H1 (cell line): Measurements from ENCODE around the gene RPL18A. TPM values are rescaled to one million over a fixed set of nuclear protein-coding genes. Genes with fewer than 3 reads are reported as not detected.

Experiments used
- CTCF ChIA-PET: fragments of 300-600 bp; sonication (Branson Sonifier 250); formaldehyde crosslinking; loops from one replicate; lab custom pipeline; 2021; ENCODE audit not compliant: partially characterized antibody; lab: Charles Lee
- POLR2A ChIA-PET: fragments of 300-600 bp; sonication (Branson Sonifier 250); formaldehyde crosslinking; loops from one replicate; lab custom pipeline; 2021; ENCODE audit warnings: inconsistent platforms; ENCODE audit not compliant: partially characterized antibody; lab: Charles Lee
- DNase-seq, 2 experiments: peaks; one replicate each; pipeline versions ENCODE4 v3.0.0 to v3.0.0-alpha.2; 2010 to 2022; ENCODE audit warnings: low spot score in 2 of 2, low read depth in 1 of 2, mixed read lengths in 1 of 2
- FAIRE-seq: peaks from 2 replicates; lab custom pipeline; 2011; peaks lifted over from hg19 to GRCh38; lab: Jason Lieb, UNC
- H2AFZ ChIP-seq: 2 replicates; pipeline ENCODE4 v1.8.1; 2012; ENCODE audit warnings: low read length, inconsistent platforms
- H2AK5ac ChIP-seq: 2 replicates; pipeline ENCODE4 v1.6.1; 2013; ENCODE audit warnings: low read depth, low read length
- H2BK120ac ChIP-seq: replicated peaks from 2 replicates; pipeline ENCODE3; 2013; ENCODE audit warnings: low read depth, low read length, inconsistent platforms
- H2BK12ac ChIP-seq: 2 replicates; pipeline ENCODE4 v1.6.1; 2013; ENCODE audit warnings: low read depth, low read length
- H2BK15ac ChIP-seq: 2 replicates; pipeline ENCODE4 v1.6.1; 2013; ENCODE audit warnings: low read length
- H2BK20ac ChIP-seq: 2 replicates; pipeline ENCODE4 v1.6.1; 2013; ENCODE audit warnings: low read length
- H2BK5ac ChIP-seq: 2 replicates; pipeline ENCODE4 v1.6.1; 2013; ENCODE audit warnings: low read depth, low read length
- H3K14ac ChIP-seq: 2 replicates; pipeline ENCODE4 v1.6.1; 2013; ENCODE audit warnings: inconsistent platforms; ENCODE audit not compliant: insufficient read length
- H3K18ac ChIP-seq: 2 replicates; pipeline ENCODE4 v1.6.1; 2013; ENCODE audit warnings: low read length; ENCODE audit errors: extremely low read depth
- H3K23ac ChIP-seq: 2 replicates; pipeline ENCODE4 v1.6.1; 2013; ENCODE audit warnings: inconsistent platforms; ENCODE audit not compliant: insufficient read length
- H3K23me2 ChIP-seq: 2 replicates; pipeline ENCODE4 v1.6.1; 2013; ENCODE audit warnings: low read depth, low read length
- H3K27ac ChIP-seq: 2 replicates; pipeline ENCODE4 v1.6.1; 2011; ENCODE audit warnings: low read depth, low read length, inconsistent platforms
- H3K27me3 ChIP-seq, 4 experiments: replicated peaks in 1 of 4; 1 replicate in 1 of 4; 2 replicates in 3 of 4; pipeline versions ENCODE4 v1.6.1 to v1.8.1; 2011 to 2013; ENCODE audit warnings: low read length in 3 of 4, mild to moderate bottlenecking in 3 of 4, inconsistent platforms in 2 of 4, mixed read lengths in 2 of 4, moderate library complexity in 1 of 4; ENCODE audit not compliant: control insufficient read depth in 3 of 4, insufficient read depth in 3 of 4; ENCODE audit errors: extremely low read depth in 1 of 4
- H3K36me3 ChIP-seq, 4 experiments: 2 replicates each; pipeline versions ENCODE4 v1.6.1 to v1.8.1; 2011 to 2013; ENCODE audit warnings: mild to moderate bottlenecking in 4 of 4, low read length in 3 of 4, moderate library complexity in 2 of 4, control low read depth in 1 of 4, inconsistent platforms in 1 of 4; ENCODE audit not compliant: insufficient read depth in 4 of 4, control insufficient read depth in 2 of 4
- H3K4ac ChIP-seq: replicated peaks from 2 replicates; pipeline ENCODE3; 2013; ENCODE audit warnings: low read length, low read depth, mixed read lengths, inconsistent platforms; ENCODE audit not compliant: insufficient read length
- H3K4me1 ChIP-seq, 4 experiments: replicated peaks in 1 of 4; 1 replicate in 1 of 4; 2 replicates in 3 of 4; pipeline versions ENCODE4 v1.6.1 to v1.8.1; 2011 to 2013; ENCODE audit warnings: low read length in 3 of 4, inconsistent platforms in 2 of 4, mixed read lengths in 1 of 4; ENCODE audit not compliant: insufficient read depth in 4 of 4, control insufficient read depth in 3 of 4
- H3K4me2 ChIP-seq, 2 experiments: 2 replicates each; pipeline versions ENCODE4 v1.6.1 to v1.8.1; 2011 to 2013; ENCODE audit warnings: low read depth in 2 of 2, low read length in 2 of 2, control low read depth in 1 of 2, inconsistent platforms in 1 of 2, mild to moderate bottlenecking in 1 of 2; ENCODE audit not compliant: insufficient read depth in 1 of 2
- H3K4me3 ChIP-seq, 4 experiments: fragments of 200-600, 300-600 bp in 1 of 4; sonication (generic), shearing (Covaris generic), sonication (Bioruptor Twin) in 1 of 4; 2 replicates each; pipeline versions ENCODE4 v1.5.1 to v1.8.1; 2011 to 2016; ENCODE audit warnings: low read length in 4 of 4, low read depth in 3 of 4, control low read depth in 2 of 4, inconsistent platforms in 2 of 4, mild to moderate bottlenecking in 2 of 4, mixed read lengths in 1 of 4, moderate library complexity in 1 of 4; ENCODE audit not compliant: insufficient read depth in 2 of 4; ENCODE audit errors: extremely low read depth in 1 of 4
- H3K56ac ChIP-seq: replicated peaks from 2 replicates; pipeline ENCODE3; 2013; ENCODE audit warnings: low read depth, mild to moderate bottlenecking, mixed read lengths, low read length, inconsistent platforms; ENCODE audit not compliant: insufficient read length
- H3K79me1 ChIP-seq: 2 replicates; pipeline ENCODE4 v1.6.1; 2013; ENCODE audit warnings: low read depth, low read length, control low read depth
- H3K79me2 ChIP-seq, 2 experiments: 2 replicates each; pipeline versions ENCODE4 v1.6.1 to v1.8.1; 2012 to 2013; ENCODE audit warnings: low read length in 2 of 2, mild to moderate bottlenecking in 2 of 2, inconsistent platforms in 1 of 2; ENCODE audit not compliant: insufficient read depth in 2 of 2, control insufficient read depth in 1 of 2
- H3K9ac ChIP-seq, 4 experiments: replicated peaks in 1 of 4; 1 replicate in 1 of 4; 2 replicates in 3 of 4; pipeline versions ENCODE4 v1.6.1 to v1.8.1; 2011 to 2013; ENCODE audit warnings: low read depth in 3 of 4, low read length in 3 of 4, control low read depth in 2 of 4, mild to moderate bottlenecking in 2 of 4, moderate library complexity in 2 of 4, inconsistent platforms in 1 of 4; ENCODE audit errors: extremely low read depth in 1 of 4
- H3K9me3 ChIP-seq, 2 experiments: 2 replicates each; pipeline versions ENCODE4 v1.6.1 to v1.8.1; 2012 to 2013; ENCODE audit warnings: mild to moderate bottlenecking in 2 of 2, moderate library complexity in 2 of 2, control low read depth in 1 of 2, inconsistent platforms in 1 of 2, low read depth in 1 of 2, low read length in 1 of 2, mixed read lengths in 1 of 2; ENCODE audit not compliant: insufficient read depth in 2 of 2
- H4K20me1 ChIP-seq, 2 experiments: replicated peaks in 1 of 2; 2 replicates each; pipeline versions ENCODE3 to v1.8.1; 2011 to 2013; ENCODE audit warnings: inconsistent platforms in 2 of 2, low read length in 2 of 2, mild to moderate bottlenecking in 1 of 2; ENCODE audit not compliant: insufficient read depth in 2 of 2, control insufficient read depth in 1 of 2
- H4K5ac ChIP-seq: 2 replicates; pipeline ENCODE4 v1.6.1; 2013; ENCODE audit warnings: low read length, low read depth, mixed read lengths, inconsistent platforms; ENCODE audit not compliant: insufficient read length
- H4K8ac ChIP-seq: 2 replicates; pipeline ENCODE4 v1.8.0; 2013; ENCODE audit warnings: mild to moderate bottlenecking, moderate library complexity, low read length, inconsistent platforms; ENCODE audit not compliant: insufficient read depth; ENCODE audit errors: extremely low read depth
- H4K91ac ChIP-seq: replicated peaks from 2 replicates; pipeline ENCODE3; 2013; ENCODE audit warnings: low read length, mixed read lengths, inconsistent platforms; ENCODE audit not compliant: insufficient read length
- EP300 ChIP-seq, 2 experiments: IDR thresholded peaks; 1 replicate in 1 of 2; 2 replicates in 1 of 2; pipeline ENCODE4 v1.6.1; 2011 to 2012; ENCODE audit warnings: low read depth in 2 of 2, low read length in 2 of 2, mild to moderate bottlenecking in 2 of 2, borderline replicate concordance in 1 of 2, inconsistent platforms in 1 of 2, moderate library complexity in 1 of 2
- GABPA ChIP-seq: IDR thresholded peaks from 2 replicates; pipeline ENCODE4 v1.6.1; 2011; ENCODE audit warnings: mild to moderate bottlenecking, low read length, moderate library complexity, borderline replicate concordance; ENCODE audit not compliant: insufficient read depth
- JUND ChIP-seq: IDR thresholded peaks from 2 replicates; pipeline ENCODE4 v1.6.1; 2011; ENCODE audit warnings: mild to moderate bottlenecking, improper control_type of control experiment, low read length
- NANOG ChIP-seq: IDR thresholded peaks from 2 replicates; pipeline ENCODE4 v1.6.1; 2011; ENCODE audit warnings: low read length, low read depth, mild to moderate bottlenecking, inconsistent platforms; ENCODE audit not compliant: insufficient read depth, poor library complexity, severe bottlenecking
- NRF1 ChIP-seq: IDR thresholded peaks from 2 replicates; pipeline ENCODE4 v1.6.1; 2011; ENCODE audit warnings: mild to moderate bottlenecking, low read depth, low read length, improper control_type of control experiment
- TAF7 ChIP-seq: optimal IDR thresholded peaks from 2 replicates; pipeline ENCODE3; 2011; ENCODE audit warnings: low read depth, mild to moderate bottlenecking, inconsistent platforms, low read length, moderate library complexity, borderline replicate concordance
- WGBS, 2 experiments: shearing (Covaris generic) in 1 of 2; methylation state at CpG; one replicate each; pipeline versions ENCODE4 v1.1.6 to v1.1.7; 2013 to 2015; ENCODE audit warnings: low lambda C conversion rate in 2 of 2, mixed read lengths in 2 of 2, inconsistent platforms in 1 of 2, low coverage in 1 of 2, missing lambda C conversion rate in 1 of 2; ENCODE audit not compliant: insufficient replicate concordance in 2 of 2, insufficient coverage in 1 of 2, insufficient read length in 1 of 2; ENCODE audit errors: extremely low coverage in 1 of 2, missing lambda C conversion rate in 1 of 2; 5-methylcytosine and 5-hydroxymethylcytosine counted together
- polyA plus RNA-seq, 7 experiments: library from polyadenylated mRNA; depleted of rRNA in 3 of 7; stranded (reverse) in 5 of 7; unstranded in 2 of 7; fragments of >200 nt in 5 of 7; fragments of 200-250 nt in 2 of 7; gene quantifications; 1 replicate in 5 of 7; 2 replicates in 1 of 7; 4 replicates in 1 of 7; pipeline versions ENCODE4 v1.2.1 to v1.2.3, GENCODE V29; 2011 to 2013; ENCODE audit warnings: missing spikeins in 2 of 7, mixed read lengths in 2 of 7
- total RNA-seq: library from RNA; stranded (reverse); fragmentation: NEBNext Ultra II Directional; extraction: Animal tissue kit (Norgen Biotek cat#: 25700); gene quantifications from 2 replicates; pipeline ENCODE4 v1.2.1, GENCODE V29; 2021
- TF ChIP-seq, protein P1 (sequence below): IDR thresholded peaks from 2 replicates; pipeline ENCODE4 v1.6.1; 2012; ENCODE audit warnings: inconsistent platforms
- TF ChIP-seq, protein P2 (sequence below): IDR thresholded peaks from 2 replicates; pipeline ENCODE4 v1.6.1; 2012; ENCODE audit warnings: low read length, inconsistent platforms

The RPL18A gene
- total and polyA plus RNA-seq, 2 of the 8 experiments (the other 6 are each of a cell fraction or from before 2014, with no cell fraction given), result 2,749 to 3,938 TPM

DNA sequence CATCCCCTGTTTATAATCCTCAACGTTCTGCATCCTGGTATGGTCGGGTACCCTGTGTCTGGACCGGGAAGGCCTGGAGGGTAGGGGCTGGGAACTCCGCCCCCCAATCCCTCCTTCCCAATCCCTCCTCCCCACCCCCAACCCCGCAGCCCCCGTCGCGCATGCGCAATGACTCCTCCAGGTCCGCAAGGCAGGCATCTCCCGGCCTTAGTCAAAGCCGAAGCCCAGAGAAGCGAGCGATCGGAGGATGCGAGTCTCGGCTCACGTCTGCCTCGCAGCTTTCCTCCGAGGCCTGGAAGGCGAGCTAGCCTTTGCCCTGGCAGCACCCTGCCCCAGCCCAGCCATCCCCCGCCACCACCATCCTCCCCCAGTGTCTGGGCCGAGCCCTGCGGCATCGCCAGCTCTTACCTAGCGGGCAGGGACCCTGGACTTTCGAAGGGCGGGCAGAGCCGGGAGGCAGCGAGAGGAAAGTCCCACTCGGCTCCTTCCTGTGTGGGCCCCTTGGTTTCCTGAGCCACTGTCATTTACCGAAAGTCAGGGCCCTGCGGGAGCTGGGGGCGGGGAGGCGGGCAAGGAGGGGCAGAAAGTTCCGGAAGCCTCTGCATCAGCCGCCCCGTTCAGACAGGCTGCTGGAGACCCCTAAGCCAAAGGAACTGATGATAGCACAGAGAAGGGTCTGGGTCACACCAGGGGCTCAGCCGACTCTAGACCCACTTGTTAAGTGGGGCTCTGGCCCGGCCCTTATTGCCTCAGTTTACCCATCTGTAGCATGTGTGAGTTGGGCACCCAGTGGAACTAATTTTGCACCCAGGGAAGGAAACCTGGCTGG lies 12.0 kb upstream of the RPL18A start, which contains the start of gene JAK3:
Gene JAK3, minus strand, starts transcription at position 445 of the 829 bp plus-strand sequence. CDS start 3,565 bp downstream, outside the sequence.
- H2BK120ac ChIP-seq, result no peak within 1 kb of the TSS
- H3K4me1 ChIP-seq, result peaks cover 0 to 8% (median under 1%) of the 10 kb centered on the region in 4 experiments; a peak in 4 of 7 replicates
- H3K9ac ChIP-seq, result no peak within 1 kb of the TSS; a peak in 1 of 7 replicates
- H4K20me1 ChIP-seq, result no peaks in the 10 kb centered on the region
- peak within 1 kb of the TSS; percentile 61; the same call in 1 of the 2 replicates for H2BK20ac ChIP-seq
- peak within 1 kb of the TSS; percentile 42 to 65; a peak in 3 of 4 replicates for H3K4me2 ChIP-seq
- H2AK5ac ChIP-seq, result no peak within 1 kb of the TSS
- no peak within 1 kb of the TSS for H2AFZ ChIP-seq
- H2BK15ac ChIP-seq, result no peak within 1 kb of the TSS
- 0 out of 2 replicates have a peak within 1 kb of the TSS, but pooled peaks have one; percentile 44 for H2BK5ac ChIP-seq
- no peak within 1 kb of the TSS for H3K27ac ChIP-seq
- H3K18ac ChIP-seq, result peak within 1 kb of the TSS; percentile 62
- no peaks in the 10 kb centered on the region for H3K79me1 ChIP-seq
- peak within 1 kb of the TSS; percentile 77 for H3K4ac ChIP-seq
- peak within 1 kb of the TSS; percentile 39; the same call in 1 of the 2 replicates for H2BK12ac ChIP-seq
- no peak within 1 kb of the TSS for H3K23ac ChIP-seq
- no peak within 1 kb of the TSS for H3K14ac ChIP-seq
- H4K8ac ChIP-seq, result peak within 1 kb of the TSS; percentile 77
- peak within 1 kb of the TSS; percentile 36 for H4K5ac ChIP-seq
- ChIA-PET CTCF (interaction anchor here (1.1 to 2.2 kb wide), 5 partner anchors 12 to 73 kb away, joined by 3 to 6 read pairs (median 4); partner anchors contain the start of genes RPL18A and SLC5A5), POLR2A (interaction anchor here (1.3 to 12.1 kb wide), 2 partner anchors 15 to 418 kb away, joined by 3 to 141 read pairs; partner anchors contain the start of gene RPL18A)
- no peaks in the 10 kb centered on the region for H3K36me3 ChIP-seq
- no peaks in the 10 kb centered on the region for H3K9me3 ChIP-seq
- H3K23me2 ChIP-seq, result peaks cover 3% of the 10 kb centered on the region; the same call in 1 of the 2 replicates
- DNase-seq, result peak; percentile 75 to 90
- H4K91ac ChIP-seq, result peak within 1 kb of the TSS; percentile 26
- peak within 1 kb of the TSS in 2 of 4 experiments; percentile 23 to 52; a peak in 4 of 8 replicates for H3K4me3 ChIP-seq
- no peak for FAIRE-seq
- no peaks in the 10 kb centered on the region for H3K79me2 ChIP-seq
- no peak within 1 kb of the TSS for H3K56ac ChIP-seq
- peaks cover 0 to 7% (median 3%) of the 10 kb centered on the region in 4 experiments; a peak in 5 of 7 replicates for H3K27me3 ChIP-seq
- WGBS, 2 experiments, result 26% methylated on average over 32 of the region's 40 CpGs; no CpG with 5 or more reads in 1 of the 2 experiments
- TF ChIP-seq NRF1 (peak; percentile 65), JUND (no peak), TAF7 (no peak), NANOG (no peak), GABPA (no peak), EP300 (IDR thresholded peaks at IDR 0.05; ENCODE audit: borderline replicate concordance in 1 of 2, low read depth in 2 of 2, low read length in 2 of 2) (no peak)
- TF ChIP-seq, protein P1, sequence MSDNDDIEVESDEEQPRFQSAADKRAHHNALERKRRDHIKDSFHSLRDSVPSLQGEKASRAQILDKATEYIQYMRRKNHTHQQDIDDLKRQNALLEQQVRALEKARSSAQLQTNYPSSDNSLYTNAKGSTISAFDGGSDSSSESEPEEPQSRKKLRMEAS, result peak; percentile 57; the same call in 1 of the 2 replicates
- TF ChIP-seq, protein P2, sequence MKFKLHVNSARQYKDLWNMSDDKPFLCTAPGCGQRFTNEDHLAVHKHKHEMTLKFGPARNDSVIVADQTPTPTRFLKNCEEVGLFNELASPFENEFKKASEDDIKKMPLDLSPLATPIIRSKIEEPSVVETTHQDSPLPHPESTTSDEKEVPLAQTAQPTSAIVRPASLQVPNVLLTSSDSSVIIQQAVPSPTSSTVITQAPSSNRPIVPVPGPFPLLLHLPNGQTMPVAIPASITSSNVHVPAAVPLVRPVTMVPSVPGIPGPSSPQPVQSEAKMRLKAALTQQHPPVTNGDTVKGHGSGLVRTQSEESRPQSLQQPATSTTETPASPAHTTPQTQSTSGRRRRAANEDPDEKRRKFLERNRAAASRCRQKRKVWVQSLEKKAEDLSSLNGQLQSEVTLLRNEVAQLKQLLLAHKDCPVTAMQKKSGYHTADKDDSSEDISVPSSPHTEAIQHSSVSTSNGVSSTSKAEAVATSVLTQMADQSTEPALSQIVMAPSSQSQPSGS, result no peak
